GM18861 (cell line): ENCODE measurements around the gene SH2D4B.

ENCODE experiments used
- ATAC-seq: cut with Tn5 transposase; IDR thresholded peaks from one replicate; pipeline ENCODE4 v1.9.1; 2021; ENCODE audit not compliant: unreplicated experiment

SH2D4B gene

GRCh38 chr10:80537736-80538480 is at the start of gene SH2D4B:
TSS of gene SH2D4B (plus strand) at chr10:80537902. CDS start at chr10:80538332, 430 bp downstream.
- no peak for ATAC-seq

DNA sequence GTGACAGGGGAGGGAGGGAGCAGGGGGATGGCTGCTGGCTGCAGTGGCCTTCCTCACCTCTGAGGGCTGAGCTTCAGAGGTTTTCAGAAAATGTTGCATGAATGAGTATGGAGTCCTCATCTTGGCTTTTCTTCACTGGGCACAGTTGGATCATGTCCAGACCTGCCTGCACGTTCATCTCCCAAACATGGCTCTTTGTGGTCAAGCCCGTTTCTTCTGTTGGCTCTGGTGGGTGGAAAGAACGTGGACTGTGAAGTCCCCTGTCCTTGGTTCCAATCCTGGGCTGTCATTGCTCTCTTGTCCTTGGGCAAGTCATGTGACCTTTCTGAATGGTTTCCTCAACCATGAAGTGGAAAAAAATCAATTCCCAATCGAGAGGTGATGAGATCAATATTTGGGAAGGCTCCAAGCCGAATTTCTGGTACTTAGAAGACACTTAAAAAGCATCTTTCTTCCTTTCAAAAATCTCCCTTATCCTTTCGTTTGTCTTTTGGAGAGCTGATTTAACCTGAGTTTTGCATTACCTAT is 49.1 kb upstream of the SH2D4B start:
- ATAC-seq = no peak

DNA sequence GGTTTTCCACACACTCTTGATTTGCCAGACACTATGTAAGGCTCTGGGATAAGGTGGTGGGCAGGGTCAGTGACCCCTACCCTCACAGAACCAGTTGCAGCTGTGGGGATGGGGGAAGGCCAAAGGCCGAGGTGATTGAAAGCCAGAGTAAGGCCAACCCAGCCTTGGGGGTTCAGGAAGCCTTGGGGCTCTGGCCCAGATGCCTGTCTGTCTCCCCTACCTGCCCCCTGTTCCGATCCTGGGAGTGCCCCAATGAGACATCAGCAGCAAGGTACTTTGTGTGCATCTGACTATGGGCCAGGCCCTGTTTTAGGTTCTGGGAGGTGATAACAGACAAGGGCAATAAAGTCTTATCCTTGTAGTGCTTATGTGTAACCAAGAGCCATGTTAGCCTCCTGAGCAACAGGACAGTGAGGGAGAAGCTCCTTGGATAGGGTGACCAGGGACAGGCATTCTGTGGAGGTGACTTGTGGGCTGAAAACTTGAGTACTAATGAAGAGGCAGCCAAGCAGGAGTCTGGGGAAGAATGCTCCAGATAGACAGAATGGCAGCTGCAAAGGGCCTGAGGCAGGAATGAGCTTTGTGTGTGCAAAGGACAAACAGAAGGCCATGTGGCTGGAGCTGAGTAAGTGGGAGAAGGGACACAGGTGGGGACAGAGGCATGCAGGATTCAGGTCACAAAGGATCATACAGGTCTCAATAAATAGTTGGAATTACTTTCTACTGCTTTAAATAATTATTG is 48.2 kb upstream of the SH2D4B start:
- no peak for ATAC-seq

- ATAC-seq = no peak
Measured at GRCh38 chr10:80491251-80492102, 46.2 kb upstream of the SH2D4B start.

DNA sequence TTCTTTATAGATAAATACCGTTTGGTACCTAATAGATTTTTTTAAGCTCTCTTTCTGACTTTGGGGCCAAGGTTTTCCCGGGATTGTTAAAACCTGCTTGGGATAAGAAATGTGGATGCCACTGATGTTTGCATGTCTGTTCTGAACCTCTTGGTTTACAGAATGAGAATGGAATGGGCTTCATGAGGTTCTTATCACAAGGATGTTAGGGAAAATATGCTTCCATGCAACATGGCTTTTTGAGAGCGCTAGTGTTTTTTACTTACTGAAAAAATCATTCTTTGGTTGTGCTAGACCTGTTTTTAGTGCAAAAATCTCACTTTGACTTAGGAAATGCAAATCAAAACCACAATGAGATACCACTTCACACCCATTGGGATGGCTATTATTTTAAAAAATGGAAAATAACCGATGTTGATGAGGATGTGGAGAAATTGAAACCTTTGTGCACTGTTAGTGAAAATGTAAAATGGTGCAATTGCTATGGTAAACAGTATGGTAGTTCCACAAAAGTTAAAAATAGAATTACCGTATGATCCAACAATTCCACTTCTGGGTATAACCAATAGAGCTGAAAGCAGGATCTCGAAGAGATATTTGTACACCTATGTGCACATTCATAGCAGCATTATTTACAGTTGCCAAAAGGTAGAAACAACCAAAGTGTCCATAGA is 44.7 kb upstream of the SH2D4B start:
- peak; percentile 21 for ATAC-seq

GRCh38 chr10:80493522-80494051 is 44.1 kb upstream of the SH2D4B start:
- ATAC-seq = peak; percentile 48

DNA sequence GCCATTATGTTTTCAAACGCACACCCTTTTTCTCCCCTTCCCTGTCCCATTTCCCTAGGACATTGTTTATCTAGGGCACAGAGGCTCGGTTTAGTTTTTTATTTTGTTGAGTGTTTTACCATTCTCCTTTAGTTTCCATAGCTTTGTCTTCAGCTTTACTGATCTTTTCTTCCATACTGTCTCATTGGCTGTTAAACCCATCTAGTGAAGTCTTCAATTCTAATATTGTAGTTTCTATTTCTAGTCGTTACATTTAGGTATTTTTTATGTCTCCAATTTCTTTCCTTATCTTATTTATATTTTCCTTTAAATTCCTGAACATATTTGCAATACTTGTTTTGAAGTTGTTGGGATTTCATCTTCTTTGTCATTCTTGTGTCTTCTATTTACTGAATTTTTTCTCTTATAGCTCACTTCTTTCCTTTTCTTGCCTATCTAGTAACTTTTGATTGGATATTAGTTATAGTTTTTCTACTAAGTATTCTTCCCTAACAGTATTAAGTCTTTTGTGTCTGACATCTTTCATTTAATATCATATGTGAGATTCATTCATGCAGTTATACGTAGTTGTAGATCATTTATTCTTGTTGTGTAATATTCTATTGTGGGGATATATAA is 41.0 kb upstream of the SH2D4B start:
- no peak for ATAC-seq

GRCh38 chr10:80497187-80498077 is 40.3 kb upstream of the SH2D4B start:
- no peak for ATAC-seq

DNA sequence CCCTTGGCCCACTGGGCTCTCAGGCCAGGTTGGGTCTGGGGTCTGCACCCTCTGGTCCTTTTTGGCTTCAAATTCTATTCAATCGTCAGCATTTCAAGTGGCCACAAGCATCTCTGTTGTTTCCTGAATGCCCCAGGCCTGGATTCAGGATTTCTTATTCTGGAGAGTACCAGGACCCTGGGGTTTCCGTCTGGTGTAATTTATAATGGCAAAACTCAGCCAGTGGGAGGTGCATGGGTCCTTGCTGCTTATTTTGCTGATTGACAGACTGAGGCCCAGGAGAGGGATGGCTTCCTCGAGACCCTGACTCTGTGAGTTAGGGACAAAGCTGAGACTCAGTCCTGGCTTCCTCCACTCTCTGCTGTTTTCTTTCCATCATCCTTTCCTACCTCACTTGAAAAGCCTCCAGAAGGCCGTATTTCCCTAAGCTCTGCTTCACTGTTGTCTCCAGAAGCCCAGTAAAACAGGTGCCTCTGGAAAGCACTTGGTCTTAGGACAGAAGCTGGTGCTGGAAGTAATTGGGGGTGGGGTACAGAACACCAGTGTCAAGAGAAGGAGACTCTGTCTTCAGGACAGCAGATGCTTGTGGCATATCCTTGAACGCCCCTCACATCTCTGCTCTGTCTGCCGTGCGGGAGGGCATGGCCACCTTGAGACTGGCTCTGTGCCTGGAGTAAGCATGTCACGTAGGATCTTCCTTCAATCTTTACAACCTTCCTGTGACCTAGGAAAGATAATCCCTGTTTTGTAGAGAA is 39.4 kb upstream of the SH2D4B start:
- no peak for ATAC-seq

- ATAC-seq = no peak
Measured at GRCh38 chr10:80498833-80499741, 38.6 kb upstream of the SH2D4B start.

DNA sequence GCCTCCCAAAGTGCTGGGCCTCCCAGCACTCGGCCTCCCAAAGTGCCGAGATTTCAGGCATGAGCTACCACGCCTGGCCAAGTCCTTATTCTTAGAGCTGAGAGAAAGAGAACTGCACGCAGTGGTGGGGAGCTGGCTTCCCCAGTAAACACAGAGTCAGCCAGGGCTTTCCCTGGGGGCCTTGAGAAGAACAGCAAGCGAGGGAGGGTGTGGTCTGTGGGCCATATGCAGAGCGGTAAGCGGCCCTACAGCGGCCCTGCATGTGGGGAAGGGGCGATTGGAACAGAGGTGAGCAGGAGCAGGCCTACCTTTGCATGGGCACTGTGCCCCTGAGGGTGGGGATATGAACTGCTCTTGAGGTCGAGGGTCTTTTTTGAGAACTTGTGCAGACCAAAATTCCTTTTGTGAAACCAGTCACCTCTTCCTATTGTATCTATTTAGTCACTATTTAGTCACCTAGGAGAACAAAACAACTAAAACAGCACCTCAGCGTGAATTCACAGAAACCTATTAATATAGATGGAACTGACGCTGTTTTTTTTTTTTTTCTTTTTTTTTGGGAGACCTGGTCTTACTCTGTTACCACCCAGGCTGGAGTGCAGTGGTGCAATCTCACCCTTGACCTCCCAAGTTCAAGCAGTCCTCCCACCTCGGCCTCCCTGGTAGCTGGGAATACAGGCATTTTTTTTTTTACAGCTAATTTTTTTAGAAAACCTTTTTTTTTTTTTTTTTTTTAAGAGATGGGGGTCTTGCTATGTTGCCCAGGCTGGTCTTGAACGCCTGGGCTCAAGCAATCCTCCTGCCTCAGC is 36.9 kb upstream of the SH2D4B start:
- peak; percentile 78 for ATAC-seq

DNA sequence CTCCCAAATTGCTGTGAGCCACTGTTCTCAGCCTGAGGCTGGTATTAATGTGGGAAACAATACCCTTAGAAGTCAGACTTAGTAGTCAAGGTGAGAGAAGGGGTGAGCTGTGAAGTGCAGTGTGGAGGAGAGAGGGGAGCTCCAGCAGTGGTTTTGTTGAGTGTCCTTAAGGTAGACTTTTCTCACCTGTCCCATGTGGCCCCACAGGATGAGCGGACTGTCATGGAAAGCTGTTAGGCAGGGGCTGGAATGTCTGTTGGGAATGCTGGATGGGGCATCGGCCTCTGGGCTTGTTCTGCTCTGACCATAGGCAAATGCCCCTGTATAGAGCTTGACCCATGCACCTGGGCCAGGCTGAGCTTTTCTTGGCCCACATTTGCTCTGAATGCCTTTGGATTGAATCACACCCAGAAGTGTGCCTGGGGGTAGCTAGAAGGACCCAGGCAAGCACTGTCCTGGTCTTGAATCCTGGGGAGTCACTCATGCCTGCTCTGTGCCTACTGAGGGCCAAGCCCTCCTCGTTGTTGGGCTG is 36.3 kb upstream of the SH2D4B start:
- no peak for ATAC-seq

GRCh38 chr10:80501913-80502521 is 35.7 kb upstream of the SH2D4B start:
- no peak for ATAC-seq

DNA sequence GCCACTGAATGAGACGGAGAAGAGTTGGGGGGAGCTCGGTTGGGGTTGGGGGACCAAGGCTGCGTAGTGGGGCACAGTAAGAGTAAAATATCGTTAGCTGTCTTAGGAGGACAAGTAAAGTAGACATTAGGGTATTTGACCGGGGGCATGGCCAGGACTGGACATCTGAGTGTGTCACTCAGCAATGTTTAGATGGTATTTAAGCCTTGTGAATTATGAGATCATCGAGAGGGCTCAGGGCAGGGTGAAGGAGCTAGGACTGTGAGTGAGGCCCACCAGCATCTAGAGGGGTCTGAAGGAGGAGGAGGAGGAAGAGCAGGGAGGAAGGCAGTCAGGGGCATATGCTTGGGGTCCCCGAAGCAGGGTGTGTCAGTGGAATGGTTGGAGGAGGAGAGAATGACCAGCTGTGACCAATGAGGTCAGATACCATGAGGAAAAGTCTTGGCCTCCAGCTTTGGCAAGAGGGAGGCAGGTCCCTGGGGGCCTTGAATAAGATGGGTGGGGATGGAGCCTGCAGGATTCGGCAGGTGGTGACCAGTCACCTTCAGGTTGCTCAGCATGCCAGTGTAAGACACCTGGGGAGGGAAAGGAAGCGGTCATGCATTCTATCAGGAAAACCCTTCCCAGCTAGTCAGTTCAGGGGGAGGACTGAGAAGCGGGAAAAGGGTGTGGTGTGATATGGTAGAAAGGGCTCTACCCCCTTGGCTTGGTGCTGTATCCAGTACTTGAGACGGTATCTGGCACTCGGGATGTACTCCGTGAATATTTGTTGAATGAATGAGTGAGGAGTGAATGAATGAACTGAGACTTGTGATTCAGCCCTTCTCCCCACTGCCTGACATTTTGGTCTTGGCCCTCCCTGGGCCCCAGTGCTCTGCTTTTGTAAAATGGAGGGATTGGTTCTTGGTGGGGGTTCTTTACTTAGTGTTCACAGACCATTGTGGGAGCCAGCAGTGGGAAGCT is 34.8 kb upstream of the SH2D4B start:
- ATAC-seq = no peak
